K562 (cell line): ENCODE data around the gene CTSD. TPM values are rescaled to one million over a fixed set of nuclear protein-coding genes. Genes with fewer than 3 reads are reported as not detected.

ENCODE experiments used
- ATAC-seq: fragments of 200-7000 bp; cut with Tn5 transposase; 3 replicates; pipeline ENCODE4 v1.9.1; 2020; ENCODE audit warnings: moderate library complexity
- BruUV-seq: library from RNA; stranded (reverse); fragments of 400-500 nt; replicated peaks from 2 replicates; lab custom pipeline; 2021; lab: Mats Ljungman, UMichigan
- CTCF ChIA-PET: fragments of 300-600 bp; formaldehyde crosslinking; extraction: SDS; loops from one replicate; lab custom pipeline; 2021; ENCODE audit warnings: low intra/inter-chr PET ratio; lab: Yijun Ruan, JAX
- POLR2A ChIA-PET: fragments of 300-600, 350-650 bp; sonication (Branson Sonifier 250); formaldehyde crosslinking; extraction: SDS; loops from one replicate; lab custom pipeline; 2021; ENCODE audit warnings: antibody characterized with exemption, inconsistent platforms; lab: Yijun Ruan, JAX
- DNase-seq, 4 experiments: peaks; one replicate each; pipeline versions ENCODE4 v3.0.0 to v3.0.0-alpha.2; 2011 to 2018; ENCODE audit warnings: low spot score in 3 of 4, mixed read lengths in 3 of 4; ENCODE audit errors: extremely low read depth in 1 of 4
- FAIRE-seq: peaks from 2 replicates; lab custom pipeline; 2011; peaks lifted over from hg19 to GRCh38; lab: Jason Lieb, UNC
- H2AFZ ChIP-seq: 2 replicates; pipeline ENCODE4 v1.6.0; 2011; ENCODE audit warnings: low read depth, low read length, control low read depth, inconsistent platforms
- H3K27ac ChIP-seq: fragments of 200-600 bp; 3 replicates; pipeline ENCODE4 v1.8.0; 2011; ENCODE audit warnings: low read depth, mild to moderate bottlenecking, control low read depth, inconsistent platforms, low read length, moderate library complexity, mixed read lengths; ENCODE audit errors: extremely low read depth
- H3K27me3 ChIP-seq, 2 experiments: fragments of 300-600 bp in 1 of 2; 2 replicates in 1 of 2; 3 replicates in 1 of 2; pipeline versions ENCODE4 v1.6.0 to v1.8.0; 2011; ENCODE audit warnings: inconsistent platforms in 2 of 2, low read length in 2 of 2, mild to moderate bottlenecking in 1 of 2, mixed read lengths in 1 of 2, moderate library complexity in 1 of 2; ENCODE audit not compliant: control insufficient read depth in 2 of 2, insufficient read depth in 2 of 2
- H3K36me3 ChIP-seq: fragments of 300-600 bp; 3 replicates; pipeline ENCODE4 v1.8.0; 2011; ENCODE audit warnings: mild to moderate bottlenecking, low read length, inconsistent platforms; ENCODE audit not compliant: control insufficient read depth, insufficient read depth
- H3K4me1 ChIP-seq, 2 experiments: fragments of 200-600 bp in 1 of 2; replicated peaks in 1 of 2; 2 replicates in 1 of 2; 3 replicates in 1 of 2; pipeline versions ENCODE4 v1.5.1 to v1.8.0; 2011; ENCODE audit warnings: inconsistent platforms in 2 of 2, low read length in 2 of 2, mild to moderate bottlenecking in 1 of 2, mixed read lengths in 1 of 2, moderate library complexity in 1 of 2; ENCODE audit not compliant: control insufficient read depth in 2 of 2, insufficient read depth in 2 of 2
- H3K4me2 ChIP-seq: 2 replicates; pipeline ENCODE4 v1.6.1; 2011; ENCODE audit warnings: low read length, control low read depth, inconsistent platforms, mixed read lengths; ENCODE audit not compliant: insufficient read depth
- H3K4me3 ChIP-seq: fragments of 200-600 bp; sonication (generic), shearing (Covaris generic); 2 replicates; pipeline ENCODE4 v1.5.1; 2016; ENCODE audit warnings: control low read depth, inconsistent platforms
- H3K79me2 ChIP-seq: fragments of 200-600 bp; 3 replicates; pipeline ENCODE4 v1.8.0; 2011; ENCODE audit warnings: low read length, inconsistent platforms; ENCODE audit not compliant: control insufficient read depth, insufficient read depth
- H3K9ac ChIP-seq, 2 experiments: 2 replicates each; pipeline versions ENCODE4 v1.6.0 to v1.6.1; 2011; ENCODE audit warnings: low read depth in 2 of 2, low read length in 2 of 2, control low read depth in 1 of 2, inconsistent platforms in 1 of 2, mild to moderate bottlenecking in 1 of 2, mixed read lengths in 1 of 2; ENCODE audit not compliant: insufficient read depth in 1 of 2
- H3K9me1 ChIP-seq: one replicate; pipeline ENCODE4 v1.6.0; 2011; ENCODE audit warnings: inconsistent platforms, mild to moderate bottlenecking, low read length, moderate library complexity; ENCODE audit not compliant: control insufficient read depth, insufficient read depth
- H3K9me3 ChIP-seq: replicated peaks from 2 replicates; pipeline ENCODE4 v1.5.1; 2011; ENCODE audit warnings: low read depth, low read length, inconsistent platforms; ENCODE audit not compliant: control insufficient read depth, insufficient read depth
- H4K20me1 ChIP-seq: replicated peaks from 2 replicates; pipeline ENCODE4 v1.6.1; 2011; ENCODE audit warnings: low read length, inconsistent platforms, mixed read lengths; ENCODE audit not compliant: control insufficient read depth, insufficient read depth
- GABPB2 ChIP-seq: fragments of 250-450 bp; sonication (Bioruptor Pico); conservative IDR thresholded peaks from 2 replicates; pipeline ENCODE4 v1.5.1; 2021; ENCODE audit warnings: mild to moderate bottlenecking
- GTF2B ChIP-seq: IDR thresholded peaks from 2 replicates; pipeline ENCODE4 v1.6.1; 2011; ENCODE audit not compliant: insufficient read length; ENCODE audit errors: extremely low read depth
- HNRNPL ChIP-seq: fragments of 200-400 bp; formaldehyde crosslinking; IDR thresholded peaks from 2 replicates; pipeline ENCODE4 v1.6.1; 2017; ENCODE audit warnings: low read depth, mild to moderate bottlenecking, low read length
- SREBF2 ChIP-seq: sonication (generic); formaldehyde crosslinking; IDR thresholded peaks from 2 replicates; pipeline ENCODE4 v1.4.0; 2020; ENCODE audit warnings: mild to moderate bottlenecking, missing genetic modification reagents
- ZBTB49 ChIP-seq: sonication (generic); formaldehyde crosslinking; IDR thresholded peaks from 2 replicates; pipeline ENCODE4 v1.8.0; 2022; ENCODE audit warnings: missing genetic modification reagents, mild to moderate bottlenecking, borderline replicate concordance
- ZFP36 ChIP-seq: fragments of 150-350 bp; IDR thresholded peaks from 2 replicates; pipeline ENCODE4 v1.6.1; 2018; ENCODE audit warnings: low read length, low read depth; ENCODE audit not compliant: partially characterized antibody
- ZZZ3 ChIP-seq: fragments of 450-650 bp; IDR thresholded peaks from 2 replicates; pipeline ENCODE4 v1.6.1; 2016; ENCODE audit warnings: antibody characterized with exemption, mild to moderate bottlenecking, moderate library complexity
- WGBS: fragments of 100-300 bp; shearing (Covaris generic); methylation state at CpG from one replicate; pipeline ENCODE4 v1.1.6; 2016; ENCODE audit warnings: low coverage, mixed read lengths; ENCODE audit not compliant: insufficient coverage; ENCODE audit errors: missing lambda C conversion rate; 5-methylcytosine and 5-hydroxymethylcytosine counted together
- in situ Hi-C: fragments of 300-500 bp; cut with MboI; formaldehyde crosslinking; loops from 4 replicates; pipeline ENCODE4 v1.15.0; 2018; ENCODE audit warnings: inconsistent platforms, mixed read lengths
- intact Hi-C: fragments of 100-400 bp; cut with micrococcal nuclease; formaldehyde crosslinking; loops from 2 replicates; pipeline ENCODE4 v1.14.2; 2022
- polyA plus RNA-seq, 8 experiments: library from polyadenylated mRNA; depleted of rRNA in 4 of 8; stranded (reverse) in 5 of 8; unstranded in 3 of 8; fragments of >200 nt; fragmentation: Nextera tagmentation in 2 of 8; fragmentation: Illumina TruSeq in 1 of 8; extraction: Ambion mirVana in 2 of 8; extraction: Trizol in 1 of 8; gene quantifications; 2 replicates each; pipeline versions ENCODE4 v1.2.1 to v1.2.3, GENCODE V29; 2011 to 2014; ENCODE audit warnings: inconsistent platforms in 1 of 8, missing spikeins in 1 of 8
- total RNA-seq, 7 experiments: library from RNA; depleted of rRNA in 6 of 7; stranded (reverse); fragments of >200 nt in 6 of 7; fragmentation: Illumina TruSeq in 2 of 7; extraction: Trizol in 2 of 7; gene quantifications; 2 replicates each; pipeline versions ENCODE4 v1.2.1 to v1.2.3, GENCODE V29; 2011 to 2021; ENCODE audit warnings: low replicate concordance in 1 of 7
- TF ChIP-seq, protein P1 (sequence below): sonication (generic); formaldehyde crosslinking; IDR thresholded peaks from 2 replicates; pipeline ENCODE4 v1.8.1; 2023; ENCODE audit warnings: missing genetic modification reagents, mild to moderate bottlenecking, borderline replicate concordance
- TF ChIP-seq, protein P2 (sequence below): fragments of 250-450 bp; sonication (Bioruptor Pico); IDR thresholded peaks from 2 replicates; pipeline ENCODE4 v1.8.0; 2021; ENCODE audit warnings: moderate library complexity, mild to moderate bottlenecking, inconsistent platforms

The CTSD gene
- total and polyA plus RNA-seq, 9 of the 15 experiments (the other 6 are each of a cell fraction or from before 2014, with no cell fraction given): 1.0 to 112 (median 40.9) TPM

GRCh38 chr11:1736447-1736992, 27.2 kb downstream of the CTSD start (continued):
- TF ChIP-seq SREBF2 (CRISPR knock-in tag) (no peak), HNRNPL (no peak), ZZZ3 (no peak)
- TF ChIP-seq, protein P1, sequence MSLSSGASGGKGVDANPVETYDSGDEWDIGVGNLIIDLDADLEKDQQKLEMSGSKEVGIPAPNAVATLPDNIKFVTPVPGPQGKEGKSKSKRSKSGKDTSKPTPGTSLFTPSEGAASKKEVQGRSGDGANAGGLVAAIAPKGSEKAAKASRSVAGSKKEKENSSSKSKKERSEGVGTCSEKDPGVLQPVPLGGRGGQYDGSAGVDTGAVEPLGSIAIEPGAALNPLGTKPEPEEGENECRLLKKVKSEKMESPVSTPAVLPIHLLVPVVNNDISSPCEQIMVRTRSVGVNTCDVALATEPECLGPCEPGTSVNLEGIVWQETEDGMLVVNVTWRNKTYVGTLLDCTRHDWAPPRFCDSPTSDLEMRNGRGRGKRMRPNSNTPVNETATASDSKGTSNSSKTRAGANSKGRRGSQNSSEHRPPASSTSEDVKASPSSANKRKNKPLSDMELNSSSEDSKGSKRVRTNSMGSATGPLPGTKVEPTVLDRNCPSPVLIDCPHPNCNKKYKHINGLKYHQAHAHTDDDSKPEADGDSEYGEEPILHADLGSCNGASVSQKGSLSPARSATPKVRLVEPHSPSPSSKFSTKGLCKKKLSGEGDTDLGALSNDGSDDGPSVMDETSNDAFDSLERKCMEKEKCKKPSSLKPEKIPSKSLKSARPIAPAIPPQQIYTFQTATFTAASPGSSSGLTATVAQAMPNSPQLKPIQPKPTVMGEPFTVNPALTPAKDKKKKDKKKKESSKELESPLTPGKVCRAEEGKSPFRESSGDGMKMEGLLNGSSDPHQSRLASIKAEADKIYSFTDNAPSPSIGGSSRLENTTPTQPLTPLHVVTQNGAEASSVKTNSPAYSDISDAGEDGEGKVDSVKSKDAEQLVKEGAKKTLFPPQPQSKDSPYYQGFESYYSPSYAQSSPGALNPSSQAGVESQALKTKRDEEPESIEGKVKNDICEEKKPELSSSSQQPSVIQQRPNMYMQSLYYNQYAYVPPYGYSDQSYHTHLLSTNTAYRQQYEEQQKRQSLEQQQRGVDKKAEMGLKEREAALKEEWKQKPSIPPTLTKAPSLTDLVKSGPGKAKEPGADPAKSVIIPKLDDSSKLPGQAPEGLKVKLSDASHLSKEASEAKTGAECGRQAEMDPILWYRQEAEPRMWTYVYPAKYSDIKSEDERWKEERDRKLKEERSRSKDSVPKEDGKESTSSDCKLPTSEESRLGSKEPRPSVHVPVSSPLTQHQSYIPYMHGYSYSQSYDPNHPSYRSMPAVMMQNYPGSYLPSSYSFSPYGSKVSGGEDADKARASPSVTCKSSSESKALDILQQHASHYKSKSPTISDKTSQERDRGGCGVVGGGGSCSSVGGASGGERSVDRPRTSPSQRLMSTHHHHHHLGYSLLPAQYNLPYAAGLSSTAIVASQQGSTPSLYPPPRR (CRISPR knock-in tag): no peak
- TF ChIP-seq, all 486 proteins: peak for 0

DNA sequence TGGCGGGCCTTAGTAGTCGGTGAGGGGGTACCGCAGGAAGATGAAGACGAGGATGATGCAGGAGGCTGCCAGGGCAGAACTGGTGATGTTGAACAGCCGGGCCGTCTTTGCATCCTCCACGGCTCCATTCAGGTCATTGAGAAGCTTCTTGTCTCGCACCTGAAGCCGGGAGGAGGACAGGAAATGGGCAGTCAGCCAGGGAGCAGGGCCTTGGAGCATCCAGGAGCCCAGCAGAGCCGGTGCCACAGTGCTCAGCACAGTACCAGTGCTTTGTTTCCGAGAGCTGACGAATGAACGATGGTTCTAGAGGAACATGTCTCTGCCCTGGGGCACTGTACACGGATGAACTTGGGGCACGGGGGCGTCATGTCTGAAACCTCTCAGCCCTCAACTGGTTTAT, 28.5 kb downstream of the CTSD start:
- WGBS: 0% methylated on average over 14 of the region's 16 CpGs
- no peak for FAIRE-seq
- no peak for TF ChIP-seq GTF2B
- no peak for TF ChIP-seq GABPB2
- no peak for TF ChIP-seq ZFP36
- TF ChIP-seq, protein P2, sequence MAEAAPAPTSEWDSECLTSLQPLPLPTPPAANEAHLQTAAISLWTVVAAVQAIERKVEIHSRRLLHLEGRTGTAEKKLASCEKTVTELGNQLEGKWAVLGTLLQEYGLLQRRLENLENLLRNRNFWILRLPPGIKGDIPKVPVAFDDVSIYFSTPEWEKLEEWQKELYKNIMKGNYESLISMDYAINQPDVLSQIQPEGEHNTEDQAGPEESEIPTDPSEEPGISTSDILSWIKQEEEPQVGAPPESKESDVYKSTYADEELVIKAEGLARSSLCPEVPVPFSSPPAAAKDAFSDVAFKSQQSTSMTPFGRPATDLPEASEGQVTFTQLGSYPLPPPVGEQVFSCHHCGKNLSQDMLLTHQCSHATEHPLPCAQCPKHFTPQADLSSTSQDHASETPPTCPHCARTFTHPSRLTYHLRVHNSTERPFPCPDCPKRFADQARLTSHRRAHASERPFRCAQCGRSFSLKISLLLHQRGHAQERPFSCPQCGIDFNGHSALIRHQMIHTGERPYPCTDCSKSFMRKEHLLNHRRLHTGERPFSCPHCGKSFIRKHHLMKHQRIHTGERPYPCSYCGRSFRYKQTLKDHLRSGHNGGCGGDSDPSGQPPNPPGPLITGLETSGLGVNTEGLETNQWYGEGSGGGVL: no peak
- no peak for TF ChIP-seq ZBTB49 (CRISPR knock-in tag)

More for the DNA sequence above, 28.5 kb downstream of the CTSD start:
- ChIA-PET POLR2A (no interaction called here), CTCF (no interaction called here)
- intact Hi-C loops (no loop called here), in situ Hi-C loops (no loop called here)
- H3K27ac ChIP-seq: no peak overlapping the region
- no peak overlapping the region for H2AFZ ChIP-seq
- DNase-seq (no peak), ATAC-seq (no peak)
- H3K4me1 ChIP-seq: no peaks in the 10 kb centered on the region
- H4K20me1 ChIP-seq: no peaks in the 10 kb centered on the region
- no TSS peak for BruUV-seq
- no peak overlapping the region for H3K4me2 ChIP-seq
- no peaks in the 10 kb centered on the region for H3K9me1 ChIP-seq
- H3K36me3 ChIP-seq: no peaks in the 10 kb centered on the region
- no peaks in the 10 kb centered on the region for H3K79me2 ChIP-seq
- peaks cover 8% of the 10 kb centered on the region; the same call in 1 of the 2 replicates for H3K9me3 ChIP-seq
- no peak overlapping the region for H3K4me3 ChIP-seq
- peaks cover 5 to 60% of the 10 kb centered on the region in 2 experiments; a peak in 4 of 5 replicates for H3K27me3 ChIP-seq
- no peak overlapping the region for H3K9ac ChIP-seq
